ENCODE measurements around the gene HRH4. TPM values are rescaled to one million over a fixed set of nuclear protein-coding genes. Genes with fewer than 3 reads are reported as not detected.

HRH4 gene
- total RNA-seq, result under 1 TPM in 1 of 5 donors, not detected in 4; 0.37 TPM
- under 1 TPM in 1 of 3 donors, not detected in 2; 0.03 TPM for polyA plus RNA-seq
- long read RNA-seq, donor 1, result 0 reads
- long read RNA-seq, donor 2, result 0 reads
- long read RNA-seq, donor 3, result 0 reads
- long read RNA-seq, donor 4, result 0 reads
- long read RNA-seq, donor 5, result 0 reads
- long read RNA-seq, donor 6, result 0 reads
- long read RNA-seq, donor 7, result 0 reads
- long read RNA-seq, donor 8, result 0 reads
- long read RNA-seq, donor 9, result 0 reads
- long read RNA-seq, donor 10, result 0 reads

DNA sequence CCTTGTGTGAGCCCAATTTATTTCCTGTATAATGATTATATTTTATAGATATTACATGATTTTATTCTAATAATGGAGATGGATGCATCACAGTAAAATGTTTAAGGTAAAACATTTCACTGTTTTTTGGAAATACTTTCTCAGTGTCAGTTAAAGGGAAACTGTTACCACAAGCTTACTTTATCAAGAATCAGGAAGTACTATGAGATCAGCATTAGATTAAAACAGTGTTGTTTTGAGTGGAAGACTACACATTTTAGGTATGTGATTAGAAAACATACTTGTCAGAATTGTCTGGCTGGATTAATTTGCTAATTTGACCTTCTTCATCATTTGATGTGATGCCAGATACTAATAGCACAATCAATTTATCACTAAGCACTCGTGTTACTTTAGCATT, at the start of gene HRH4:
Gene HRH4 (plus strand): TSS at position 250 of the 400 bp plus-strand sequence. CDS start 92 bp downstream, at position 342.
- Histone ChIP-seq H3K36me3 (no peaks in the 10 kb centered on the region), H3K9me3 (no peaks in the 10 kb centered on the region), H3K27me3 (no peaks in the 10 kb centered on the region), H3K27ac (no peak within 1 kb of the TSS), H3K4me1 (no peaks in the 10 kb centered on the region), H3K4me3 (no peak within 1 kb of the TSS)
- 50 to 72% (median 66%) methylated on average over 1 of the region's 1 CpG for WGBS, 5 donors
- no peak for DNase-seq
- TF ChIP-seq POLR2A (IDR thresholded peaks at IDR 0.05) (no peak), POLR2AphosphoS5 (IDR thresholded peaks at IDR 0.05) (no peak), CTCF (IDR thresholded peaks at IDR 0.05) (no peak), EP300 (IDR thresholded peaks at IDR 0.05) (no peak)
- intact Hi-C loops (cut with DNase I; ENCODE audit: low total_unique reads), result no loop called here

GRCh38 chr18:24413148-24413547, 47.3 kb upstream of the HRH4 start:
- no peaks in the 10 kb centered on the region for H3K9me3 ChIP-seq
- no peak overlapping the region for H3K4me3 ChIP-seq
- no peak for TF ChIP-seq POLR2AphosphoS5 (IDR thresholded peaks at IDR 0.05)
- TF ChIP-seq EP300 (IDR thresholded peaks at IDR 0.05), result no peak
- no peak for TF ChIP-seq POLR2A (IDR thresholded peaks at IDR 0.05)
- TF ChIP-seq CTCF (IDR thresholded peaks at IDR 0.05), result no peak
- H3K4me1 ChIP-seq, result no peaks in the 10 kb centered on the region
- no peak overlapping the region for H3K27ac ChIP-seq
- intact Hi-C loops (cut with DNase I; ENCODE audit: low total_unique reads), result no loop called here
- DNase-seq, result peak in 1 of 2 donors; percentile 20
- 76 to 94% (median 86%) methylated on average over 2 of the region's 2 CpGs for WGBS, 5 donors
- no peaks in the 10 kb centered on the region for H3K36me3 ChIP-seq
- peaks cover 0 to 25% (median 0%) of the 10 kb centered on the region in 3 donors for H3K27me3 ChIP-seq

DNA sequence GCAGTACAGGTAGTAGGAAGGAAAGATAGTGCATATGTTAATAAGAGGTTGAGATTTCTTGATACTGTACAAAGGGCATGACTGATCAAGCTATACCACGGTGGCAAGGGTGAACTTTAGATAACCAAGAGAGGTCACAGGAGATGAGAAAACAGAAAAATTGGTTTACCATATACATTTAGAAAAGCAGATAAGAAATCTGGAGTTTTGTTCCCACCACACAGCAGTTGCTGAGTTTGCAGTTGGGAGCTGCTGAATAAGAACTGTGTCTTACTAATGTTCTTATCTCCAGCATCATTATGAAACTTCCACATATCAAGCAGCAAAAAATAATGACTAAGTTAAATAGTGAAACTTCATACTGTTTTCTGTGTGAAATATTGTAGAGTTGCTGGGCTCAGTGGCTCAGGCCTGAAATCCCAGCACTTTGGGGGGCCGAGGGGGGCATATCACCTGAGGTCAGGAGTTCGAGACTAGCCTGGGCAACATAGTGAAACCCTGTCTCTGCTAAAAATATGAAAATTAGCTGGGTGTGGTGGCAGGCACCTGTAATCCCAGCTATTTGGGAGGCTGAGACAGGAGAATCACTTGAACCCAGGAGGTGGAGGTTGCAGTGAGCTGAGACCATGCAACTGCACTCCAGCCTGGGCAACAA, 46.0 kb upstream of the HRH4 start:
- Histone ChIP-seq H3K4me3 (no peak overlapping the region), H3K27ac (no peak overlapping the region), H3K36me3 (no peaks in the 10 kb centered on the region), H3K4me1 (no peaks in the 10 kb centered on the region), H3K9me3 (no peaks in the 10 kb centered on the region), H3K27me3 (peaks cover 0 to 36% (median 6%) of the 10 kb centered on the region in 3 donors)
- WGBS, 5 donors, result 62 to 71% (median 67%) methylated on average over 3 of the region's 3 CpGs
- DNase-seq, result no peak
- intact Hi-C loops (cut with DNase I; ENCODE audit: low total_unique reads), result no loop called here
- TF ChIP-seq POLR2AphosphoS5 (IDR thresholded peaks at IDR 0.05) (no peak), EP300 (IDR thresholded peaks at IDR 0.05) (no peak), CTCF (IDR thresholded peaks at IDR 0.05) (no peak), POLR2A (IDR thresholded peaks at IDR 0.05) (no peak)

GRCh38 chr18:24417480-24417879, 43.0 kb upstream of the HRH4 start:
- Histone ChIP-seq H3K27me3 (peaks cover 0 to 54% (median 21%) of the 10 kb centered on the region in 3 donors), H3K9me3 (no peaks in the 10 kb centered on the region), H3K27ac (no peak overlapping the region), H3K4me3 (no peak overlapping the region), H3K36me3 (no peaks in the 10 kb centered on the region), H3K4me1 (no peaks in the 10 kb centered on the region)
- no peak for TF ChIP-seq EP300 (IDR thresholded peaks at IDR 0.05)
- no peak for TF ChIP-seq POLR2AphosphoS5 (IDR thresholded peaks at IDR 0.05)
- no peak for TF ChIP-seq CTCF (IDR thresholded peaks at IDR 0.05)
- TF ChIP-seq POLR2A (IDR thresholded peaks at IDR 0.05), result no peak
- intact Hi-C loops (cut with DNase I; ENCODE audit: low total_unique reads), result no loop called here
- no peak for DNase-seq
- 46 to 56% (median 53%) methylated on average over 3 of the region's 3 CpGs for WGBS, 5 donors
